HG02642 (cell line): ENCODE results near the gene CCSER1.
"Not testable (repeated sequence)": the region's sequence is repeated elsewhere in the genome, so short reads cannot be mapped to it uniquely, and the experiment has no call there.

Source experiments
- ATAC-seq: cut with Tn5 transposase; IDR thresholded peaks from one replicate; pipeline ENCODE4 v1.9.1; 2021; ENCODE audit warnings: mild to moderate bottlenecking; ENCODE audit not compliant: unreplicated experiment, poor library complexity

Gene CCSER1

GRCh38 chr4:91087743-91088142 is 960.5 kb downstream of the CCSER1 start:
- ATAC-seq, result no peak

- no peak for ATAC-seq
These were observed 962.0 kb downstream of the CCSER1 start for GRCh38 chr4:91089178-91089577.

- no peak for ATAC-seq
These were observed 965.3 kb downstream of the CCSER1 start for GRCh38 chr4:91092398-91092980.

DNA sequence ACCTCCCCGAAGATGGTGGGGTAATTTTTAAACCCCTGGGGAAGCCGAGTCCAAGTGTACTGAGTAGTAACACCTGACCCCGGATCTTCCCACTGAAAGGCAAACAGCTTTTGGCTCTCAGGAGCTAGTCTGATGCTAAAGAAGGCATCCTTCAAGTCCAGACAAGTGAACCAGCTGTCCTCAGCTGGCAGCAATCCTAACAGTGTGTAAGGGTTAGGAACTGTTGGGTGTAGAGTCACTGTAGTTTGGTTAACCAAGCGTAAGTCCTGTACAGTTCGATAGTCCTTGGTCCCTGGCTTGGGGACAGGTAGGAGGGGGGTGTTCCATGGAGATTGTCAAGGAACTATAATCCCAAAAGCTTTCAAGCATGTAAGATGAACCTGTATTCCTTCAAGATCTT is 967.0 kb downstream of the CCSER1 start:
- ATAC-seq, result not testable (repeated sequence)

DNA sequence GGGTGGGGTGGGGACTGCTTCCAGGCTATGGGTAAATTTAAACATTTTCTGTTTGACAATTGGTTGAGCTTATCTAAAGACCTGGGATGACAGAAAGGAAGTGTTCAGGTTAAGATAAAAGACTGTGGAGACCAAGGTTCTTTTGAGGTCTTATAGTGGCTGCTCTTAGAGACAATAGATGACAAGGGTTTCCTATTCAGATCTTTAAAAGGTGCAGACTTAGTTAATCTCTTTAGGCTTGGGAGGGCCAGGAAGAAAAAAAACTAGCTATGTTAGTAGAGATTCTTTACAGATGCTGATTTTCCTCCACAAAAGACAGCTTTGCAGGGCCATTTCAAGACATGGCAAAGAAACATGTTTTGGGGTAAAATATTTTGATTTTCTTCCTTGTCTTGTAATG is 972.5 kb downstream of the CCSER1 start:
- ATAC-seq, result no peak

GRCh38 chr4:91108751-91109150 is 981.6 kb downstream of the CCSER1 start:
- no peak for ATAC-seq

- no peak for ATAC-seq
These were observed 984.4 kb downstream of the CCSER1 start for GRCh38 chr4:91111556-91111955.

DNA sequence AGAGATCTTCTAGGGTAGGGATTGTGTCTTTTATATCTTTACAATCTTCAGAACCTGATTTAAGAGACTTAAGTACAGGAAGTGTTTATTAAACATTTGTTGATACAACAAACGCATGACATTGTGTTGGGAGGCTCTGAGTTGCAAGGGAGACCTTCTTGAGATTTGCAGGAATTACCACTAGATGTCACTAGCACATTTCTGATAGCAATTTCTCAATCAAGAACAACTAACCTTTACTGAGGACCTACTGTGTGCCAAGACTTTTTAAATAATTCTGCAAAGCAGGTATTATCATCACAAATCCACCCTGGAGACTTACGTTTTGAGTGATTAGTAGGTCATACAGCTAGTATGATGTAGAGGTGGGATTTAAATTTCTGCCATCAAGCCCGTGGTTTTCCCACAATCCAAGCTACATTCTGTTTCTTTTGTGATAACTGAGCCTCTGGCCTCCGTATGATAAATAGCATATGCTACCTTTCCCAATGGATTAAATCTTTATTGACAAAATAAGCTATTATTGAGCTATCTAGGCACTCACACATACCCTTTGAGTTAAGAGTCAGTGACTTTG is 986.0 kb downstream of the CCSER1 start:
- ATAC-seq, result no peak

GRCh38 chr4:91114386-91114785 is 987.2 kb downstream of the CCSER1 start:
- ATAC-seq, result no peak

DNA sequence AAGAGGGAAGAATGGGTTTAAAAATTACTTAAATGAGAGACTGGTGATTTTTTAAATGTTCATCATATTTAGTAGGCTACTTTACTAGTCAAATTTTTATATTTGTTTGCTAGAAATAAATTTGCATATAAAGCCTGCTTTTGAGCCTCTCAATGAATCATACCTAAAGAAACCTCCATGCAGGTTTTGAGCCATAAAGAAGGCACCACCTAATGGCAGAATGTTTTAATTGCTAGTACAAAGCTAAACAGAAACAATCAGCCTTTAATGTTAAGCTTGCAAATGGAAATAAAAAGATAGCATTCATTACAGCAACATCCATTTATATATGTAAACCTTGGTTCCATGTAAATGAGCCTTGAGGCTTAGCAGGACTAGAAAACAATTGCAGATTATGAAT is 989.7 kb downstream of the CCSER1 start:
- no peak for ATAC-seq

GRCh38 chr4:91118597-91118996 is 991.4 kb downstream of the CCSER1 start:
- ATAC-seq, result no peak

- no peak for ATAC-seq
These were observed 996.5 kb downstream of the CCSER1 start for GRCh38 chr4:91123742-91124141.

DNA sequence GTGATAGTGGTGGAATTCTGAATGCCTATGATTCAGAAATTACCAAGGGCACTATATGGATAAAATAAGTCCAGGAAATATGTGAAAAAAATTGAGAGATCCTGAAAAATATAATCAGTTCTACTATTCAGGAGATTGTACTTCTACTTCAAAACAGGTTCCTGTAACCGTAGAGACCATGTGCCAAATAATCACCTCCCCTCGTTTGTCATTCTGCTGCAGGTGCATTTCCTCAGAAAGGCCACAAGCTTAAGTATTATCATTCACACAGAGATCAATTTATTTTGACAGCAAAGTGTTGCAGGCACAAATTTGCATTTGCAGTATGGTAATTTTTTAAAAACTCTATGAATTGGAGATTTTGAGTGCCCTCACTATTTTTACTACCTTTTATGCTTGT is 1000.0 kb downstream of the CCSER1 start:
- ATAC-seq, result no peak

GRCh38 chr4:91127831-91128230 is 1000.6 kb downstream of the CCSER1 start:
- no peak for ATAC-seq

DNA sequence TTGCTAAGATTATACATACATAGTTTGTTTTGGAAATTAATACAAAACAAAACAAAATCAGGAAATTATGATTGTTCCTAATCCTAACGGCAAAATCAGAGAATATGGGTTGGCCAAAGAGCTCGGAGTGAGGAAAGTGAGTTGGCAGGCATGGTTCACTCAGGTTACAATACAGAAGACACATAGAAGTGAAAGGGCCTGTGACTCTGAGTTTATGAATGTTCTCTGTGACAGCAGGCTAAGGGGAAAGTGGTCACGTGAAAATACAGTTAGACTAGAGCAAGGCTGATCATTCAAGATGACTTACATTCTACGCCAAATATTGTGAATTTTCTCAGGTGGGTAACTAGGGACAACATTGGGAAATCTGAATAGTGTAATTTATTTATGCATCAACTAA is 1001.3 kb downstream of the CCSER1 start:
- ATAC-seq, result no peak

GRCh38 chr4:91147067-91147466 is 1019.9 kb downstream of the CCSER1 start:
- no peak for ATAC-seq

DNA sequence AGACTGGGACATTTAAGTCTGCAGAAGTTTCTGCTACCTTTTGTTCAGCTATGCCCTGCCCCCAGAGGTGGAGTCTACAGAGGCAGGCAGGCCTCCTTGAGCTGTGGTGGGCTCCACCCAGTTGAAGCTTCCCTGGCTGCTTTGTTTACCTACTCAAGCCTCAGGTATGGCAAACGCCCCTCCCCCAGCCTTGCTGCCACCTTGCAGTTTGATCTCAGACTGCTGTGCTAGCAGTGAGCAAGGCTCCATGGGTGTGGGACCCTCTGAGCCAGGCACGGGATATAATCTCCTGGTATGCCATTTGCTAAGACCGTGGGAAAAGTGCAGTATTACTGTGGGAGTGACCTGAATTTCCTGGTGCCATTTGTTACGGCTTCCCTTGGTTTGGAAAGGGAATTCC is 1026.8 kb downstream of the CCSER1 start:
- ATAC-seq, result not testable (repeated sequence)

DNA sequence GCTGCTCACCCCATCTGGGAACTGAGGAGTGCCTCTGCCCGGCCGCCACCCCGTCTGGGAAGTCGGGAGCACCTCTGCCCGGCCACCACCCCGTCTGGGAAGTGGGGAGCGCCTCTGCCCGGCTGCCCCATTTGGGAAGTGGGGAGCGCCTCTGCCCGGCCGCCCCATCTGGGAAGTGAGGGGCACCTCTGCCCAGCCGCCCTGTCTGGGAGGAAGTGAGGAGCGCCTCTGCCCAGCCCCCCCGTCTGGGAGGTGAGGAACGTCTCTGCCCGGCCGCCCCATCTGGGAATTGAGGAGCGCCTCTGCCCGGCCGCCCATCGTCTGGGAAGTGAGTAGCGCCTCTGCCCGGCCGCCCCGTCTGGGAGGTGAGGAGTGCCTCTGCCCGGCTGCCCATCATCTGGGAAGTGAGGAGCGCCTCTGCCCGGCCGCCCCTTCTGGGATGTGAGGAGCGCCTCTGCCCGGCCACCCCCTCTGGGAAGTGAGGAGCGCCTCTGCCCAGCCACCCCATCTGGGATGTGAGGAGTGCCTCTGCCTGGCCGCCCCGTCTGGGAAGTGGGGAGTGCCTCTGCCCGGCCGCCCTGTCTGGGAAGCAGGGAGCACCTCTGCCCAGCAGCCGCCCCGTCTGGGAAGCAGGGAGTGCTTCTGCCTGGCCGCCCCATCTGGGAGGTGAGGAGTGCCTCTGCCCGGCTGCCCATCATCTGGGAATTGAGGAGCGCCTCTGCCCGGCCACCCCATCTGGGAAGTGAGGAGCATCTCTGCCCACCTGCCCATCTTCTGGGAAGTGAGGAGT is 1040.9 kb downstream of the CCSER1 start:
- not testable (repeated sequence) for ATAC-seq

- ATAC-seq, result no peak
These were observed 1043.6 kb downstream of the CCSER1 start for GRCh38 chr4:91170768-91171167.

DNA sequence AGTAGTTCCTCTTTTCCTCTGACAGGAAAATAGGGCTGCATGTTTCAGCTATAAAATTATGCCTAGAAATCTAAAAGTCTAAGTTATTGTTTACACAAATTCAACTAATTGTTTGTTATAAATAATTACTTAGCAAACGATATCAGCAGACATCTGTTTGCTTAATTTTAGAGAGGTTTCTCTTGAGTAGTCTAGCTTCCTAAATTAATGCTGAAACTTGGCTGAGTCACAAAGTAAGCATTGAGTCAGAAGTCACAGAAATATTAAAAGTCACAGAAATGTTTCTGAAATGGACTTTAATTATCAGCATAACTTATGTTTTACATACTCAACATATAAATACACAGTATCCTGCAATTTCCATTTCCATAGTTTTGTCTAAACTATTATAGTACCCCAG is 1044.0 kb downstream of the CCSER1 start:
- ATAC-seq, result no peak

GRCh38 chr4:91185061-91185460 is 1057.9 kb downstream of the CCSER1 start:
- ATAC-seq, result not testable (repeated sequence)

- ATAC-seq, result no peak
These were observed 1071.8 kb downstream of the CCSER1 start for GRCh38 chr4:91198951-91199350.
